Measurements from ENCODE around the gene RPA1. TPM values are rescaled to one million over a fixed set of nuclear protein-coding genes. Genes with fewer than 3 reads are reported as not detected.
A peak's percentile ranks its signal among the peaks of the same experiment; 100 is the strongest.

Gene RPA1
- total and polyA plus RNA-seq, 4 donors = 9.2 to 29.5 (median 11.9) TPM

DNA sequence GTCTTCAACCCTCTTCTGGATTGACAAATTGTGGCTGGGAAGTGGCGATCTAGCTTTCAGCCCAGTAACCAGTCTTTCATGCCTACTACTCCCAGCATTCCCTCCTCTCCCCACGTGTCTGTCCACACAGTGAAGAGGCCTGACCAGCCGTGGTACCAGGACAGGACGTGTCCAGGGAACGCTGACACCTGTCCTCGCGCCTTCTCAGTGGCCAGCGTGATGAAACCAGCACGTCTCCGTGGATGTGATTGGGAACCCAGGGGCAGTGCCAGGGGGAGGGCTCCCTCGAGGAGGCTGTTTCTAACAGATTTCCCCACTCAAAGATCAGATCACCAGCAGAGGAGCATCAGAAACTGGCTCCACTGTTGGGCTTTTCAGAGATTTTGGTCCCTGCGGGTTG lies 69.1 kb downstream of the RPA1 start:
- Histone ChIP-seq H3K36me3 (ENCODE audit: control insufficient read depth in 4 of 4, insufficient read depth in 3 of 4, low read depth in 1 of 4, low read length in 3 of 4) (peaks cover 7 to 36% (median 29%) of the 10 kb centered on the region in 4 donors), H3K4me1 (ENCODE audit: control insufficient read depth in 4 of 4, insufficient read depth in 4 of 4, low read length in 3 of 4) (peaks cover 0 to under 1% (median 0%) of the 10 kb centered on the region in 4 donors), H3K4me3 (ENCODE audit: low read depth in 1 of 3, low read length in 3 of 3) (no peak overlapping the region), H3K9ac (ENCODE audit: low read depth in 1 of 2, low read length in 2 of 2) (no peak overlapping the region), H3K9me3 (ENCODE audit: control insufficient read depth in 4 of 4, low read length in 3 of 4) (no peaks in the 10 kb centered on the region), H3K27me3 (ENCODE audit: control insufficient read depth in 4 of 4, insufficient read depth in 4 of 4, low read length in 3 of 4) (no peaks in the 10 kb centered on the region), H3K27ac (ENCODE audit: low read depth in 1 of 2, low read length in 2 of 2) (no peak overlapping the region)
- TF ChIP-seq MAX (IDR thresholded peaks at IDR 0.05) = no peak
- no peak for TF ChIP-seq CTCF (IDR thresholded peaks at IDR 0.05; ENCODE audit: low read depth, low read length, missing input control)
- TF ChIP-seq FOXA1 (IDR thresholded peaks at IDR 0.05) = no peak
- TF ChIP-seq, protein P1, sequence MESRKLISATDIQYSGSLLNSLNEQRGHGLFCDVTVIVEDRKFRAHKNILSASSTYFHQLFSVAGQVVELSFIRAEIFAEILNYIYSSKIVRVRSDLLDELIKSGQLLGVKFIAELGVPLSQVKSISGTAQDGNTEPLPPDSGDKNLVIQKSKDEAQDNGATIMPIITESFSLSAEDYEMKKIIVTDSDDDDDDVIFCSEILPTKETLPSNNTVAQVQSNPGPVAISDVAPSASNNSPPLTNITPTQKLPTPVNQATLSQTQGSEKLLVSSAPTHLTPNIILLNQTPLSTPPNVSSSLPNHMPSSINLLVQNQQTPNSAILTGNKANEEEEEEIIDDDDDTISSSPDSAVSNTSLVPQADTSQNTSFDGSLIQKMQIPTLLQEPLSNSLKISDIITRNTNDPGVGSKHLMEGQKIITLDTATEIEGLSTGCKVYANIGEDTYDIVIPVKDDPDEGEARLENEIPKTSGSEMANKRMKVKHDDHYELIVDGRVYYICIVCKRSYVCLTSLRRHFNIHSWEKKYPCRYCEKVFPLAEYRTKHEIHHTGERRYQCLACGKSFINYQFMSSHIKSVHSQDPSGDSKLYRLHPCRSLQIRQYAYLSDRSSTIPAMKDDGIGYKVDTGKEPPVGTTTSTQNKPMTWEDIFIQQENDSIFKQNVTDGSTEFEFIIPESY (IDR thresholded peaks at IDR 0.05) = no peak
- no peak for TF ChIP-seq RXRA (IDR thresholded peaks at IDR 0.05)
- 96% methylated on average over 12 of the region's 12 CpGs for WGBS
- DNase-seq (ENCODE audit: low spot score) = no peak

DNA sequence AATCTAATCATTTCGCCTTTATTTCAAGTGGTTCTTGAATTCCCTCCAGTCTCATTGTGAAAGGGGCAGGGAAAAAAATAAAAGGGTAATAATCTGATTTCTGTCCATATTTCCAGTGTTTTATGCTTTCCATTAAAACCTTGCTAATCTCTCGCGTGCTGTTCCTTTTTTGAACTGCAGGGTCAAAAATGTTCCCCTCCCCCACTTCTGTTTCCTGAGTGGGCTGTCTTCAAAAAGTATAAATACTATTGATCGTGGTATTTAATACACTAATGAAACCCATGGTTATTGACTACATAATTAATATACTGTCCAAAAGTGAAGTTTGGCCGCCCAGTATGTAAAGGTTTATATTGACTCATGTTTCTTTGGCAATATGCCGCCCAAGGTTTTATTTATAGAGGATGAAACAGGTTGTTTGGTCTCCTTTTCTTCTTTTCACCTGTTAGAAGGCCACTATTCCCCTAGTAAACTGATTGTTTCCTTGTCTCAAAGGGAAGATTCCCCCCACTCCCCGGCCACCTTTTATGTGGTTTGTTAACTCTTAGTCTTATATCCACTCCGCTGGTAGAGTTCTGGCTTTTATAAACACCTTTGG lies 69.7 kb downstream of the RPA1 start:
- H3K9me3 ChIP-seq (ENCODE audit: control insufficient read depth in 4 of 4, low read length in 3 of 4) = no peaks in the 10 kb centered on the region
- TF ChIP-seq HNF4A (conservative IDR thresholded peaks at IDR 0.05) = no peak
- no peak for TF ChIP-seq YY1 (IDR thresholded peaks at IDR 0.05)
- no peak for TF ChIP-seq RAD21 (IDR thresholded peaks at IDR 0.05)
- no peak for TF ChIP-seq NR2F2 (IDR thresholded peaks at IDR 0.05)
- no peak for TF ChIP-seq GABPA (IDR thresholded peaks at IDR 0.05 in 1 of 2, conservative IDR thresholded peaks at IDR 0.05 in 1 of 2)
- TF ChIP-seq RXRA (IDR thresholded peaks at IDR 0.05) = no peak
- peak; percentile 22 for TF ChIP-seq CTCF (IDR thresholded peaks at IDR 0.05; ENCODE audit: low read depth, low read length, missing input control)
- no peak for TF ChIP-seq FOXA2 (IDR thresholded peaks at IDR 0.05)
- 91% methylated on average over 8 of the region's 8 CpGs for WGBS
- H3K4me1 ChIP-seq (ENCODE audit: control insufficient read depth in 4 of 4, insufficient read depth in 4 of 4, low read length in 3 of 4) = peaks cover 0 to 7% (median 3%) of the 10 kb centered on the region in 4 donors
- H3K9ac ChIP-seq (ENCODE audit: low read depth in 1 of 2, low read length in 2 of 2) = no peak overlapping the region
- H3K27me3 ChIP-seq (ENCODE audit: control insufficient read depth in 4 of 4, insufficient read depth in 4 of 4, low read length in 3 of 4) = no peaks in the 10 kb centered on the region
- peaks cover 7 to 34% (median 27%) of the 10 kb centered on the region in 4 donors for H3K36me3 ChIP-seq (ENCODE audit: control insufficient read depth in 4 of 4, insufficient read depth in 3 of 4, low read depth in 1 of 4, low read length in 3 of 4)
- no peak for DNase-seq (ENCODE audit: low spot score)
- no peak overlapping the region for H3K27ac ChIP-seq (ENCODE audit: low read depth in 1 of 2, low read length in 2 of 2)
- H3K4me3 ChIP-seq (ENCODE audit: low read depth in 1 of 3, low read length in 3 of 3) = no peak overlapping the region
